Activated naive CD8-positive, alpha-beta T cell (primary cell): ENCODE data around the gene CAMSAP1.

Experiments used
- H3K27ac Mint-ChIP-seq: one replicate; pipeline ENCODE4 v1.8.0; 2021; ENCODE audit warnings: mixed read lengths
- H3K27me3 Mint-ChIP-seq: one replicate; pipeline ENCODE4 v1.8.0; 2021; ENCODE audit warnings: mixed read lengths
- H3K36me3 Mint-ChIP-seq: one replicate; pipeline ENCODE4 v1.8.0; 2021; ENCODE audit warnings: mixed read lengths
- H3K4me1 Mint-ChIP-seq: one replicate; pipeline ENCODE4 v1.8.0; 2021; ENCODE audit warnings: low read depth, mixed read lengths
- H3K4me3 Mint-ChIP-seq: one replicate; pipeline ENCODE4 v1.8.0; 2021; ENCODE audit warnings: mild to moderate bottlenecking, mixed read lengths
- H3K9me3 Mint-ChIP-seq: one replicate; pipeline ENCODE4 v1.8.0; 2021; ENCODE audit warnings: low read depth, mixed read lengths

CAMSAP1 gene

DNA sequence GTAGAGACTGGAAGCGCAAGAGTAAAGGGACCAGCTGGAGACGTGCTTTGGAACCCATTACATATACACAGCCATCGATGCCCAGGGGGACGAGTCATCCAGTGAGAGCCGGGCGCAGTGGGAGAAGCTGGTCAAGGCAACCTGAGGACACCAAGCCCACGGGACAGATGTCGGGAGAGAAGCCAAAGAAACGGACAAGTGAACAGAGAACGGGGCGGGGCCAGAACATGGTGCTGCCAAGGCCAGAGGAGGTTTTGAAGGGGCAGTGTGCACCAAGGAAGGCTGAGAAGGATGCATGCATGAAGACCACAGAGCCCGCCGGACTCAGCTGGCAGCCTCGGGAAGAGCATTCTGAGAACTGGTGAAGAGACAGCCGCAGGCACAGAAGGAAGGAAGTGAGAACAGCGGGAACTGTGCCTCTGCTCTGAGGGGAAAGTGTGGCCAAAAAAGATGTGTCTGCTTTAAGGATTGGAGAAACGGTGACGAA, 20.3 kb downstream of the CAMSAP1 start:
- Mint-ChIP-seq H3K36me3 (peaks cover 2% of the 10 kb centered on the region), H3K27me3 (no peaks in the 10 kb centered on the region), H3K4me1 (peaks cover 58% of the 10 kb centered on the region)

DNA sequence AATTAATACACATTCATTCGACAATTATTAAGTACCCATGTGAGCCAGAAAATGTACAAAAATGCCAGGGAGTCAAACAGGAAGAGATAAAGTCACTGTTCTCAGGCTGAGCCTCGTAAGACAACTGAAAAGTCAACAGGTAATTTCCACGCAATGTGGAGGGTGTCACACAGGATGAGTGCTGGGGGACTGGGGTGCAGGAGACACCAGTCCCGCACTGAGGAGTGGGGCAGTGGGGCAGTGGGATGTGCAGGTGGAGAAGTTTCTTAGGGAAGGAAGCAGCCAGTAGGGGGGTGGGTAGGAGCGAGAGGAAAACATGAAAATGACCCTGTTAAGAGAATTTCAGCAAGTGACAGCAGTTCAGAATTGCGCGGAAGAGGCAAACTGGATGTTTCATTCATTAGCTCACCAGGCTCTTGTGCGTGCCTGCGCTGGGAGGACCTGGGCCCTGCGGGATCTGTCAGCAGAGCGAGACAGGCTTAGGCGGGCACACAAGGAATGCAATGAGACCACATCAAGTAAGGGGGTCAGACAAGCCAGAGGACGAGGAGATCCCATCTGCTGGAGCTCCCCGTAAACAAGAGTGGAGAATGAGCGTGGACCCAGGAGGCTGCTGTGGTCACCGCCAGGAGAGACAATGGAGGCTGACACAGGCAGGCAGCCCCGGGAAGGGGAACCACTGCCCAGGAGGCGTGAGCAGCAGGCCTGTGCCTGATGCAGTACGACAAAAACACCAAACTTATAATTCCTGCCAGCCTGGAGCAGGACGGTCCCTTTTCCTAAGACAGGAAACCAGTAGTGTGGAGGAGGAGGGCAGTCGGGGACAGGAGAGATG, 21.0 kb downstream of the CAMSAP1 start:
- H3K36me3 Mint-ChIP-seq, result no peaks in the 10 kb centered on the region
- no peaks in the 10 kb centered on the region for H3K9me3 Mint-ChIP-seq
- peaks cover 54% of the 10 kb centered on the region for H3K4me1 Mint-ChIP-seq
- peak overlapping the region; percentile 88 for H3K27ac Mint-ChIP-seq
- H3K27me3 Mint-ChIP-seq, result no peaks in the 10 kb centered on the region
- H3K4me3 Mint-ChIP-seq, result peak overlapping the region; percentile 82

More for the DNA sequence above, 20.3 kb downstream of the CAMSAP1 start:
- Mint-ChIP-seq H3K4me3 (peak overlapping the region; percentile 82), H3K27ac (peak overlapping the region; percentile 88), H3K9me3 (no peaks in the 10 kb centered on the region)

- H3K4me3 Mint-ChIP-seq, result no peak overlapping the region
These were observed 22.1 kb downstream of the CAMSAP1 start for GRCh38 chr9:135885100-135885853.

GRCh38 chr9:135884328-135885035, 22.9 kb downstream of the CAMSAP1 start:
- no peaks in the 10 kb centered on the region for H3K9me3 Mint-ChIP-seq
- H3K27me3 Mint-ChIP-seq, result no peaks in the 10 kb centered on the region
- no peak overlapping the region for H3K27ac Mint-ChIP-seq
- no peak overlapping the region for H3K4me3 Mint-ChIP-seq
- H3K36me3 Mint-ChIP-seq, result no peaks in the 10 kb centered on the region
- peaks cover 52% of the 10 kb centered on the region for H3K4me1 Mint-ChIP-seq

More at GRCh38 chr9:135885100-135885853, 22.1 kb downstream of the CAMSAP1 start:
- Mint-ChIP-seq H3K27me3 (no peaks in the 10 kb centered on the region), H3K4me1 (peaks cover 52% of the 10 kb centered on the region), H3K9me3 (no peaks in the 10 kb centered on the region), H3K36me3 (no peaks in the 10 kb centered on the region), H3K27ac (no peak overlapping the region)

DNA sequence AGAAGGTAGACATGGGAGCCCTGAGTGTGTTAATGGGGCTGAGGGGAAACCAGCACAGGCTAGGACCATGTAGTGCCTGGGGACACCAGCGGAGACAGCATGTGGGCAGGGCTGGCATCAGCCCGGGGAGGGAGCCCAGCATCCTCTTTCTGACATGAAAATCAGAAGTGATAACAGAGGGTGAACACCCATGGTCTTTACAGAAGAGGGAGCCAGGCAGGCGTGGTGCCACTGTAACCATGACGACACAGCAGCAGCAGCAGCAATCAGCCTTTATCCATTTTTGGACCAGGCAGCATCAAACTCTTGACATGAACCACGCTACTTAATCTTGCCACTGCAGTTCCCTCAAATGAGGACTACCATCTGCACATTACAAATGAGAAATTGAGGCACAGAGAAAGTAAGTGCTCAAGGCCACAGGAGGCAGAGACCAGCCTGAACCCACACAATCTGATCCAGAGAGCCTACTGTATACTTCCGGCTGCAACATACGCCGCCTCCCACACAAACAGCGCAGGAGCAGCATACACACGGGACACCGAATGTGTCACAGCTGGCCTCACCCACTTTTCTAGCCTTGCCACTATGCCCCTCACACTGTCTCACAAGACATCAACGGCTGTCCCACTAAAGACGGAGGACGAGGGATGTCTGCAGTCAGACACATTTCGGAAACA, 23.8 kb downstream of the CAMSAP1 start:
- H3K27me3 Mint-ChIP-seq, result no peaks in the 10 kb centered on the region
- no peak overlapping the region for H3K27ac Mint-ChIP-seq
- H3K4me1 Mint-ChIP-seq, result peaks cover 50% of the 10 kb centered on the region
- no peaks in the 10 kb centered on the region for H3K9me3 Mint-ChIP-seq
- no peaks in the 10 kb centered on the region for H3K36me3 Mint-ChIP-seq
- H3K4me3 Mint-ChIP-seq, result no peak overlapping the region

DNA sequence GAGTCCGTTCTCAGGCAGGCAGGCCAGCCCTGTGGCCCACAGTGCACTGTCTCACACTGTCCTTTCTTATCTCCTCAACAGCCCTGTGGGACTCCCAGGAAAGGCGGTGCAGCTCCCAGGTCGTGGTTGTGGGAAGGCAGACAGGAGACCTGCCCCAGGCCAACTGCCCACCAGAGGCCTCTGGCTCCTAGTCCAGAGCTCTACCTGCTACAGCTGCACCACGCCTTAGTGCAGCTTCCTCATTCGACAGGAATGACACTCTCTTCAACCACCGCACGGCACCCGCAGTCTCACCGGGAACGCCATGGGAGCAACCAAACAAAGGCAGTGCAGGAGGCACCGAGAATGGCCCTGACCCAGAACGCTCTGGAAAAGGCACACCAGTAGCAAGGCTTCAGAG, 25.3 kb downstream of the CAMSAP1 start:
- Mint-ChIP-seq H3K27ac (no peak overlapping the region), H3K4me1 (peaks cover 40% of the 10 kb centered on the region), H3K36me3 (peaks cover 1% of the 10 kb centered on the region), H3K27me3 (no peaks in the 10 kb centered on the region), H3K4me3 (no peak overlapping the region), H3K9me3 (no peaks in the 10 kb centered on the region)

DNA sequence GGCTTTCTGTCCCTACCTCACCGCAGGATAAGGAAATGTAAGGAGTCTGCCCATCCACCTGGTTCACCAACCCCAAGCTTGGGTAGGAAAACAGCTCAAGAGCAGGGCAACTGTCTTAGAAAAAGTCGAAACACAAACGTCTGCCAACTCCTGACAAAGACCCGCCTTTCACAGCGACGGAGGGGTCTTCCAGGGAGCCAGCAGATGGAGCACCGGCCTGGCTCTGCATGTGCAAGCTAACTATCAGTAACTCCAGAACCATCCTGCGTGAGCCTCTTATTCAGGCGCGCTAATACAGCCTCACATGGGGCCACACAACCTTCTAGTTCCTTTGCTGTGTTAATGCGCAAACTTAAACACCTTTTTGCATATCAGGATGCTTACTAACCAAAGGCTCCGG, 26.9 kb downstream of the CAMSAP1 start:
- Mint-ChIP-seq H3K36me3 (peaks cover 5% of the 10 kb centered on the region), H3K4me1 (peaks cover 32% of the 10 kb centered on the region), H3K27ac (no peak overlapping the region), H3K4me3 (no peak overlapping the region), H3K9me3 (no peaks in the 10 kb centered on the region), H3K27me3 (no peaks in the 10 kb centered on the region)

DNA sequence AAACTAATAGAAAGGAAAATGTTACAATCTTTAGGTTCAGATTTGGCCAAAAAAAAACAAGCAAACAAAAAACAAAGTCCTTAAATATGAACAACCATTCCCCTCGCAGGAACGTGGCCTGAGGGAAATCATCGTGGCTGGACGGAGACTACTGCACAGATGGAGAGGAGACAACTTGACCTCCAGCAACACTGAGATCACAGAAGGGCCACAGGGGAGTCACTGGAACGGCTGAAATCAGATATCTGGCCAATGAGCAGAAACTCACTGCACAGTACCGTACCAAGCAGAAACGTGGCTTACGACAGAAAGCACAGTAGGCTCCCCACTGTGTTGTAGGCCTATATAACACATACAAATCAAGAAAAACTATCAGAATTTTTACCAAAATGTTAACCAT, 27.7 kb downstream of the CAMSAP1 start:
- Mint-ChIP-seq H3K4me1 (peaks cover 33% of the 10 kb centered on the region), H3K27ac (no peak overlapping the region), H3K27me3 (no peaks in the 10 kb centered on the region), H3K9me3 (no peaks in the 10 kb centered on the region), H3K4me3 (no peak overlapping the region), H3K36me3 (peaks cover 5% of the 10 kb centered on the region)

- H3K4me1 Mint-ChIP-seq, result peaks cover 30% of the 10 kb centered on the region
- peaks cover 5% of the 10 kb centered on the region for H3K36me3 Mint-ChIP-seq
- H3K27ac Mint-ChIP-seq, result no peak overlapping the region
- no peaks in the 10 kb centered on the region for H3K27me3 Mint-ChIP-seq
- no peaks in the 10 kb centered on the region for H3K9me3 Mint-ChIP-seq
- no peak overlapping the region for H3K4me3 Mint-ChIP-seq
These were observed 28.1 kb downstream of the CAMSAP1 start for GRCh38 chr9:135879237-135879601.

- peaks cover 5% of the 10 kb centered on the region for H3K36me3 Mint-ChIP-seq
- no peak overlapping the region for H3K27ac Mint-ChIP-seq
- no peaks in the 10 kb centered on the region for H3K9me3 Mint-ChIP-seq
- H3K27me3 Mint-ChIP-seq, result no peaks in the 10 kb centered on the region
- H3K4me3 Mint-ChIP-seq, result no peak overlapping the region
- peaks cover 28% of the 10 kb centered on the region for H3K4me1 Mint-ChIP-seq
These were observed 28.7 kb downstream of the CAMSAP1 start for GRCh38 chr9:135878528-135879236.

DNA sequence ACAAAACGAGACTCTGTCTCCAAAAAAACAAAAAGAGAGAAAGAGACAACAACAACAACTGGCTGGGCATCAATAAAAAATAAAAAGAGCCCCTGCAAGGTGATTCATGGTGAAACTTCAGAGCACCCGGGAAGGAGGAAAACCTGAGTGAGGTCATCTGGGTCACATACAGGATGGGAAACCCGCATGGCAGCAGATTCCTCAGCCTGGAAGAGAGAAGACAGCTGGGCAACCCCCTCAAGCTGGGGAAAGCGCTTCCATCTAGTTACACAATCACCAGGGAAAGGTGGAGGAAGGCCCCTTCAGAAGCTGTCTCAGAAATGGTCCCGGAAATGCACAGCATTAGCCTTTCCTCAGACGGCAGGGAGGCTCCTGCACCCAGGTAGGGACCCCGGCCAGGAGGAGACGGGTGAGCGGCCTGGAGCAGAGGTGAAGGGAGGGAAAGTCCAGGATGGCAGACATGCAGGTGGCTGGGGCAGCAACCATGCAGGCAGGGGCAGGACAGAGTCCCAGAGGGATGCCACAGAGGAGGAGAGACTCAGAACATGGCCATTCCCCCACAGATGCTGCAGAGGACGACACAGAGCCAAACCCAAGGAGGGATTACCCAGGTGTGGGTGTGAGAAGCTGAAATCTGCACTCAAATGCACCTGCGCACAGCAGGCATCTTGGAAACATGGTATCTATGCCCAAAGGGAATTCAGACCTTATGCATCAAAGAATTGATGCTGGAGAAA, 29.4 kb downstream of the CAMSAP1 start:
- peaks cover 26% of the 10 kb centered on the region for H3K4me1 Mint-ChIP-seq
- no peak overlapping the region for H3K4me3 Mint-ChIP-seq
- no peaks in the 10 kb centered on the region for H3K9me3 Mint-ChIP-seq
- no peak overlapping the region for H3K27ac Mint-ChIP-seq
- no peaks in the 10 kb centered on the region for H3K27me3 Mint-ChIP-seq
- peaks cover 5% of the 10 kb centered on the region for H3K36me3 Mint-ChIP-seq

DNA sequence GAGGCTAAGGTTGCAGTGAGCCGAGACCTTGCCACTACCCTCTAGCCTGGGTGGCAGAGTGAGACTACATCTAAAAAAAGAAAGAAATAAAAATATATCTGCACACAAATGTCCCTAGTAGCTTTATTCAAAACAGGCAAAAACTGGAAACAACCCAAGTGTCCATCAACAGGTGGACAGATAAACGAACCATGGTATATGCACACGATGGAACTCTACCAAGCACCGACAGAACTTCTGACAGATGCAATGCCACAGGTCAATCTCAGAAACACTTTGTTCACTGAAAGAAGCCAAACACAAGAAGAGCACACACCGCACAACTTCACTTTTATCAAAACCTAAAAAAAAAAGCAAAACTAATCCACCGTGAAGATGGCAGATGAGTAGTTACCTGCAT, 30.4 kb downstream of the CAMSAP1 start:
- peaks cover 35% of the 10 kb centered on the region for H3K4me1 Mint-ChIP-seq
- H3K27ac Mint-ChIP-seq, result peak overlapping the region; percentile 19
- H3K4me3 Mint-ChIP-seq, result no peak overlapping the region
- H3K9me3 Mint-ChIP-seq, result no peaks in the 10 kb centered on the region
- H3K27me3 Mint-ChIP-seq, result no peaks in the 10 kb centered on the region
- peaks cover 5% of the 10 kb centered on the region for H3K36me3 Mint-ChIP-seq

GRCh38 chr9:135874859-135875258, 32.5 kb downstream of the CAMSAP1 start:
- H3K4me1 Mint-ChIP-seq, result peaks cover 35% of the 10 kb centered on the region

More at GRCh38 chr9:135874859-135875258, 32.5 kb downstream of the CAMSAP1 start:
- Mint-ChIP-seq H3K4me3 (no peak overlapping the region), H3K27me3 (no peaks in the 10 kb centered on the region), H3K9me3 (no peaks in the 10 kb centered on the region), H3K27ac (no peak overlapping the region), H3K36me3 (peaks cover 5% of the 10 kb centered on the region)
